ENCODE measurements around the gene USP44. TPM values are rescaled to one million over a fixed set of nuclear protein-coding genes. Genes with fewer than 3 reads are reported as not detected.

USP44 gene
- total RNA-seq, 2 donors from 2014 or later = 0.92 to 2.3 TPM

- intact Hi-C loops (cut with DNase I) = loop anchor here (5.0 to 10.0 kb wide), 2 partner anchors 92 to 120 kb away; no protein-coding TSS in a partner anchor
- ATAC-seq = no peak
- DNase-seq = no peak
Observed at GRCh38 chr12:95474660-95474958, 76.7 kb downstream of the USP44 start.

- intact Hi-C loops (cut with DNase I) = loop anchor here (5.0 to 10.0 kb wide), 2 partner anchors 92 to 119 kb away; no protein-coding TSS in a partner anchor
- DNase-seq (peak; percentile 98), ATAC-seq (peak; percentile 100)
Observed at GRCh38 chr12:95473884-95474659, 77.2 kb downstream of the USP44 start, which contains the start of gene METAP2. Gene METAP2, plus strand, starts transcription at chr12:95474152. Its CDS starts 28 bp downstream, at chr12:95474180.

- peak; percentile 60 to 75 for ATAC-seq
- DNase-seq = no peak
- intact Hi-C loops (cut with DNase I) = loop anchor here (5.0 to 10.0 kb wide), 2 partner anchors 91 to 119 kb away; no protein-coding TSS in a partner anchor
Observed at GRCh38 chr12:95473231-95473883, 77.9 kb downstream of the USP44 start.

- intact Hi-C loops (cut with DNase I) = loop anchor here (5.0 to 10.0 kb wide), 2 partner anchors 88 to 115 kb away; no protein-coding TSS in a partner anchor
- ATAC-seq (no peak), DNase-seq (no peak)
Observed at GRCh38 chr12:95470300-95470699, 81.0 kb downstream of the USP44 start.

Other genes starting within 250 kb of the USP44 start
- gene METAP2, start 77.3 kb downstream of the USP44 start, total RNA-seq = 10 to 100 TPM; 51.9 to 60.2 TPM
- gene NTN4, start 239.3 kb upstream of the USP44 start, total RNA-seq = 10 to 100 TPM; 63.3 to 81.4 TPM

Data from left cardiac atrium (tissue), 4 donors.